ENCODE measurements around the gene SPATA16.

Gene SPATA16

GRCh38 chr3:172931746-172932285, 209.2 kb downstream of the SPATA16 start:
- Histone ChIP-seq H3K27ac (ENCODE audit: insufficient read depth, low read length, poor library complexity, severe bottlenecking) (no peak overlapping the region), H3K27me3 (replicated peaks; ENCODE audit: control insufficient read depth, insufficient read depth, low read length, poor library complexity, severe bottlenecking) (no peaks in the 10 kb centered on the region), H3K4me3 (ENCODE audit: insufficient read depth, low read depth, low read length, poor library complexity, severe bottlenecking) (no peak overlapping the region), H3K4me1 (ENCODE audit: control insufficient read depth, insufficient read depth, low read length, poor library complexity, severe bottlenecking) (no peaks in the 10 kb centered on the region), H3K36me3 (ENCODE audit: control insufficient read depth, insufficient read depth, low read length) (no peaks in the 10 kb centered on the region), H3K9me3 (ENCODE audit: control insufficient read depth, low read length) (no peaks in the 10 kb centered on the region)
- DNase-seq, result no peak

- H3K36me3 ChIP-seq (ENCODE audit: control insufficient read depth, insufficient read depth, low read length), result no peaks in the 10 kb centered on the region
- H3K27ac ChIP-seq (ENCODE audit: insufficient read depth, low read length, poor library complexity, severe bottlenecking), result no peak overlapping the region
- no peaks in the 10 kb centered on the region for H3K27me3 ChIP-seq (replicated peaks; ENCODE audit: control insufficient read depth, insufficient read depth, low read length, poor library complexity, severe bottlenecking)
- H3K4me3 ChIP-seq (ENCODE audit: insufficient read depth, low read depth, low read length, poor library complexity, severe bottlenecking), result no peak overlapping the region
- no peaks in the 10 kb centered on the region for H3K9me3 ChIP-seq (ENCODE audit: control insufficient read depth, low read length)
- no peaks in the 10 kb centered on the region for H3K4me1 ChIP-seq (ENCODE audit: control insufficient read depth, insufficient read depth, low read length, poor library complexity, severe bottlenecking)
- DNase-seq, result no peak
Observed at GRCh38 chr3:172929451-172929850, 211.6 kb downstream of the SPATA16 start.

GRCh38 chr3:172924546-172924945, 216.5 kb downstream of the SPATA16 start:
- Histone ChIP-seq H3K9me3 (ENCODE audit: control insufficient read depth, low read length) (no peaks in the 10 kb centered on the region), H3K27ac (ENCODE audit: insufficient read depth, low read length, poor library complexity, severe bottlenecking) (no peak overlapping the region), H3K27me3 (replicated peaks; ENCODE audit: control insufficient read depth, insufficient read depth, low read length, poor library complexity, severe bottlenecking) (no peaks in the 10 kb centered on the region), H3K4me1 (ENCODE audit: control insufficient read depth, insufficient read depth, low read length, poor library complexity, severe bottlenecking) (no peaks in the 10 kb centered on the region), H3K36me3 (ENCODE audit: control insufficient read depth, insufficient read depth, low read length) (no peaks in the 10 kb centered on the region), H3K4me3 (ENCODE audit: insufficient read depth, low read depth, low read length, poor library complexity, severe bottlenecking) (no peak overlapping the region)
- no peak for DNase-seq

GRCh38 chr3:172919297-172919683, 221.7 kb downstream of the SPATA16 start:
- H3K27me3 ChIP-seq (replicated peaks; ENCODE audit: control insufficient read depth, insufficient read depth, low read length, poor library complexity, severe bottlenecking), result no peaks in the 10 kb centered on the region
- H3K4me3 ChIP-seq (ENCODE audit: insufficient read depth, low read depth, low read length, poor library complexity, severe bottlenecking), result no peak overlapping the region
- H3K36me3 ChIP-seq (ENCODE audit: control insufficient read depth, insufficient read depth, low read length), result no peaks in the 10 kb centered on the region
- no peaks in the 10 kb centered on the region for H3K4me1 ChIP-seq (ENCODE audit: control insufficient read depth, insufficient read depth, low read length, poor library complexity, severe bottlenecking)
- no peak overlapping the region for H3K27ac ChIP-seq (ENCODE audit: insufficient read depth, low read length, poor library complexity, severe bottlenecking)
- DNase-seq, result no peak
- H3K9me3 ChIP-seq (ENCODE audit: control insufficient read depth, low read length), result no peaks in the 10 kb centered on the region

- Histone ChIP-seq H3K36me3 (ENCODE audit: control insufficient read depth, insufficient read depth, low read length) (no peaks in the 10 kb centered on the region), H3K9me3 (ENCODE audit: control insufficient read depth, low read length) (no peaks in the 10 kb centered on the region), H3K27me3 (replicated peaks; ENCODE audit: control insufficient read depth, insufficient read depth, low read length, poor library complexity, severe bottlenecking) (no peaks in the 10 kb centered on the region), H3K27ac (ENCODE audit: insufficient read depth, low read length, poor library complexity, severe bottlenecking) (no peak overlapping the region), H3K4me3 (ENCODE audit: insufficient read depth, low read depth, low read length, poor library complexity, severe bottlenecking) (no peak overlapping the region), H3K4me1 (ENCODE audit: control insufficient read depth, insufficient read depth, low read length, poor library complexity, severe bottlenecking) (no peaks in the 10 kb centered on the region)
- no peak for DNase-seq
Observed at GRCh38 chr3:172918568-172919296, 222.3 kb downstream of the SPATA16 start.

GRCh38 chr3:172918165-172918564, 222.9 kb downstream of the SPATA16 start:
- DNase-seq, result no peak
- Histone ChIP-seq H3K27me3 (replicated peaks; ENCODE audit: control insufficient read depth, insufficient read depth, low read length, poor library complexity, severe bottlenecking) (no peaks in the 10 kb centered on the region), H3K36me3 (ENCODE audit: control insufficient read depth, insufficient read depth, low read length) (no peaks in the 10 kb centered on the region), H3K27ac (ENCODE audit: insufficient read depth, low read length, poor library complexity, severe bottlenecking) (no peak overlapping the region), H3K9me3 (ENCODE audit: control insufficient read depth, low read length) (no peaks in the 10 kb centered on the region), H3K4me1 (ENCODE audit: control insufficient read depth, insufficient read depth, low read length, poor library complexity, severe bottlenecking) (no peaks in the 10 kb centered on the region), H3K4me3 (ENCODE audit: insufficient read depth, low read depth, low read length, poor library complexity, severe bottlenecking) (no peak overlapping the region)

- no peaks in the 10 kb centered on the region for H3K27me3 ChIP-seq (replicated peaks; ENCODE audit: control insufficient read depth, insufficient read depth, low read length, poor library complexity, severe bottlenecking)
- no peak overlapping the region for H3K4me3 ChIP-seq (ENCODE audit: insufficient read depth, low read depth, low read length, poor library complexity, severe bottlenecking)
- H3K36me3 ChIP-seq (ENCODE audit: control insufficient read depth, insufficient read depth, low read length), result no peaks in the 10 kb centered on the region
- no peaks in the 10 kb centered on the region for H3K4me1 ChIP-seq (ENCODE audit: control insufficient read depth, insufficient read depth, low read length, poor library complexity, severe bottlenecking)
- no peak for DNase-seq
- H3K9me3 ChIP-seq (ENCODE audit: control insufficient read depth, low read length), result no peaks in the 10 kb centered on the region
- H3K27ac ChIP-seq (ENCODE audit: insufficient read depth, low read length, poor library complexity, severe bottlenecking), result no peak overlapping the region
Observed at GRCh38 chr3:172915911-172916514, 225.0 kb downstream of the SPATA16 start.

GRCh38 chr3:172914854-172915253, 226.2 kb downstream of the SPATA16 start:
- no peaks in the 10 kb centered on the region for H3K27me3 ChIP-seq (replicated peaks; ENCODE audit: control insufficient read depth, insufficient read depth, low read length, poor library complexity, severe bottlenecking)
- DNase-seq, result no peak
- no peak overlapping the region for H3K4me3 ChIP-seq (ENCODE audit: insufficient read depth, low read depth, low read length, poor library complexity, severe bottlenecking)
- H3K9me3 ChIP-seq (ENCODE audit: control insufficient read depth, low read length), result no peaks in the 10 kb centered on the region
- no peaks in the 10 kb centered on the region for H3K36me3 ChIP-seq (ENCODE audit: control insufficient read depth, insufficient read depth, low read length)
- no peaks in the 10 kb centered on the region for H3K4me1 ChIP-seq (ENCODE audit: control insufficient read depth, insufficient read depth, low read length, poor library complexity, severe bottlenecking)
- H3K27ac ChIP-seq (ENCODE audit: insufficient read depth, low read length, poor library complexity, severe bottlenecking), result no peak overlapping the region

- Histone ChIP-seq H3K27ac (ENCODE audit: insufficient read depth, low read length, poor library complexity, severe bottlenecking) (no peak overlapping the region), H3K9me3 (ENCODE audit: control insufficient read depth, low read length) (no peaks in the 10 kb centered on the region), H3K4me3 (ENCODE audit: insufficient read depth, low read depth, low read length, poor library complexity, severe bottlenecking) (no peak overlapping the region), H3K36me3 (ENCODE audit: control insufficient read depth, insufficient read depth, low read length) (no peaks in the 10 kb centered on the region), H3K4me1 (ENCODE audit: control insufficient read depth, insufficient read depth, low read length, poor library complexity, severe bottlenecking) (no peaks in the 10 kb centered on the region), H3K27me3 (replicated peaks; ENCODE audit: control insufficient read depth, insufficient read depth, low read length, poor library complexity, severe bottlenecking) (no peaks in the 10 kb centered on the region)
- no peak for DNase-seq
Observed at GRCh38 chr3:172913911-172914655, 227.0 kb downstream of the SPATA16 start.

GRCh38 chr3:172911142-172911541, 229.9 kb downstream of the SPATA16 start:
- Histone ChIP-seq H3K9me3 (ENCODE audit: control insufficient read depth, low read length) (no peaks in the 10 kb centered on the region), H3K27ac (ENCODE audit: insufficient read depth, low read length, poor library complexity, severe bottlenecking) (no peak overlapping the region), H3K4me1 (ENCODE audit: control insufficient read depth, insufficient read depth, low read length, poor library complexity, severe bottlenecking) (no peaks in the 10 kb centered on the region), H3K4me3 (ENCODE audit: insufficient read depth, low read depth, low read length, poor library complexity, severe bottlenecking) (no peak overlapping the region), H3K36me3 (ENCODE audit: control insufficient read depth, insufficient read depth, low read length) (no peaks in the 10 kb centered on the region), H3K27me3 (replicated peaks; ENCODE audit: control insufficient read depth, insufficient read depth, low read length, poor library complexity, severe bottlenecking) (no peaks in the 10 kb centered on the region)
- no peak for DNase-seq
